ENCODE results near the gene ITIH4.

GRCh38 chr3:52836471-52836845, 6.0 kb upstream of the ITIH4 start:
- no peak for TF ChIP-seq YY1 (IDR thresholded peaks at IDR 0.05; ENCODE audit: low read depth)
- TF ChIP-seq EP300 (IDR thresholded peaks at IDR 0.05; ENCODE audit: borderline replicate concordance), result no peak
- no peak for TF ChIP-seq TAF1 (IDR thresholded peaks at IDR 0.05; ENCODE audit: low read depth)
- TF ChIP-seq RAD21 (IDR thresholded peaks at IDR 0.05; ENCODE audit: low read depth), result no peak

All from Ishikawa (cell line).